Vagina (tissue), 2 donors: Measurements from ENCODE around the gene TBCD. TPM values are rescaled to one million over a fixed set of nuclear protein-coding genes. Genes with fewer than 3 reads are reported as not detected.

ENCODE experiments used
- DNase-seq, 2 donors: peaks; one replicate each; pipeline ENCODE4 v3.0.0-alpha.2; 2017; ENCODE audit errors: extremely low spot score in 2 of 2
- H3K27ac ChIP-seq: fragments of 200-600 bp; sonication (generic); one replicate; pipeline ENCODE4 v1.5.1; 2019
- H3K27me3 ChIP-seq: fragments of 200-600 bp; sonication (generic); one replicate; pipeline ENCODE4 v1.5.1; 2019
- H3K36me3 ChIP-seq, 2 donors: fragments of 200-600 bp; sonication (generic); one replicate each; pipeline ENCODE4 v1.5.1; 2017 to 2019
- H3K4me1 ChIP-seq: fragments of 200-600 bp; sonication (generic); one replicate; pipeline ENCODE4 v1.5.1; 2019
- H3K4me3 ChIP-seq, 2 donors: fragments of 200-600 bp; sonication (generic); 1 replicate in 1 of 2; 2 replicates in 1 of 2; pipeline ENCODE4 v1.5.1; 2016 to 2019
- H3K9me3 ChIP-seq: fragments of 200-600 bp; sonication (generic); one replicate; pipeline ENCODE4 v1.5.1; 2019
- CTCF ChIP-seq, 3 experiments: fragments of 450-650 bp in 2 of 3; fragments of 200-600 bp in 1 of 3; sonication (generic) in 1 of 3; IDR thresholded peaks; one replicate each; pipeline ENCODE4 v1.5.1; 2017 to 2019; ENCODE audit warnings: antibody characterized with exemption in 3 of 3, mild to moderate bottlenecking in 2 of 3, moderate library complexity in 2 of 3
- POLR2A ChIP-seq, 2 donors: fragments of 450-650 bp; IDR thresholded peaks; one replicate each; pipeline ENCODE4 v1.6.1; 2017; ENCODE audit warnings: antibody characterized with exemption in 2 of 2, mild to moderate bottlenecking in 2 of 2, moderate library complexity in 2 of 2
- POLR2AphosphoS5 ChIP-seq, 2 donors: sonication (generic); formaldehyde crosslinking; IDR thresholded peaks; one replicate each; pipeline ENCODE4 v1.9.0; 2017; ENCODE audit warnings: antibody characterized with exemption in 2 of 2, mild to moderate bottlenecking in 2 of 2, low read depth in 1 of 2; ENCODE audit not compliant: insufficient read depth in 1 of 2
- intact Hi-C: fragments of 100-400 bp; cut with DNase I; formaldehyde crosslinking; loops from one replicate; pipeline ENCODE4 v1.15.1; 2023
- total RNA-seq: library from RNA; depleted of rRNA; stranded (reverse); fragments of >200 nt; gene quantifications from one replicate; pipeline ENCODE4 v1.2.3, GENCODE V29; 2016

Gene TBCD
- total RNA-seq, 1 donor from 2014 or later, result 79.3 TPM

GRCh38 chr17:82704886-82705285, 47.0 kb upstream of the TBCD start:
- intact Hi-C loops, result no loop called here
- H3K27ac ChIP-seq, result no peak overlapping the region
- DNase-seq, result no peak
- peaks cover 11% of the 10 kb centered on the region for H3K4me1 ChIP-seq
- H3K4me3 ChIP-seq, result no peak overlapping the region
- H3K27me3 ChIP-seq, result no peaks in the 10 kb centered on the region
- TF ChIP-seq CTCF (IDR thresholded peaks at IDR 0.05), result no peak
- TF ChIP-seq POLR2A (IDR thresholded peaks at IDR 0.05), result no peak
- TF ChIP-seq POLR2AphosphoS5 (IDR thresholded peaks at IDR 0.05; ENCODE audit: insufficient read depth in 1 of 2, low read depth in 1 of 2), result no peak
- H3K9me3 ChIP-seq, result no peaks in the 10 kb centered on the region
- H3K36me3 ChIP-seq, result no peaks in the 10 kb centered on the region

GRCh38 chr17:82705756-82706155, 46.1 kb upstream of the TBCD start:
- Histone ChIP-seq H3K4me1 (peaks cover 11% of the 10 kb centered on the region), H3K27me3 (no peaks in the 10 kb centered on the region), H3K4me3 (no peak overlapping the region), H3K27ac (no peak overlapping the region), H3K9me3 (no peaks in the 10 kb centered on the region), H3K36me3 (no peaks in the 10 kb centered on the region)
- DNase-seq, result no peak
- TF ChIP-seq POLR2AphosphoS5 (IDR thresholded peaks at IDR 0.05; ENCODE audit: insufficient read depth in 1 of 2, low read depth in 1 of 2) (no peak), POLR2A (IDR thresholded peaks at IDR 0.05) (no peak), CTCF (IDR thresholded peaks at IDR 0.05) (no peak)
- intact Hi-C loops, result no loop called here

- Histone ChIP-seq H3K4me1 (no peaks in the 10 kb centered on the region), H3K9me3 (no peaks in the 10 kb centered on the region), H3K27ac (no peak overlapping the region), H3K36me3 (no peaks in the 10 kb centered on the region), H3K4me3 (no peak overlapping the region), H3K27me3 (no peaks in the 10 kb centered on the region)
- no peak for TF ChIP-seq POLR2A (IDR thresholded peaks at IDR 0.05)
- no peak for TF ChIP-seq POLR2AphosphoS5 (IDR thresholded peaks at IDR 0.05; ENCODE audit: insufficient read depth in 1 of 2, low read depth in 1 of 2)
- no peak for TF ChIP-seq CTCF (IDR thresholded peaks at IDR 0.05)
- intact Hi-C loops, result no loop called here
- no peak for DNase-seq
These were observed 42.7 kb upstream of the TBCD start for GRCh38 chr17:82709024-82709675.

- intact Hi-C loops, result no loop called here
- Histone ChIP-seq H3K27ac (no peak overlapping the region), H3K4me3 (no peak overlapping the region), H3K4me1 (no peaks in the 10 kb centered on the region), H3K36me3 (no peaks in the 10 kb centered on the region), H3K27me3 (no peaks in the 10 kb centered on the region), H3K9me3 (no peaks in the 10 kb centered on the region)
- no peak for TF ChIP-seq POLR2A (IDR thresholded peaks at IDR 0.05)
- TF ChIP-seq POLR2AphosphoS5 (IDR thresholded peaks at IDR 0.05; ENCODE audit: insufficient read depth in 1 of 2, low read depth in 1 of 2), result no peak
- no peak for TF ChIP-seq CTCF (IDR thresholded peaks at IDR 0.05)
- DNase-seq, result no peak
These were observed 42.0 kb upstream of the TBCD start for GRCh38 chr17:82709676-82710498.
